ENCODE results near the gene RERE.

RERE gene

DNA sequence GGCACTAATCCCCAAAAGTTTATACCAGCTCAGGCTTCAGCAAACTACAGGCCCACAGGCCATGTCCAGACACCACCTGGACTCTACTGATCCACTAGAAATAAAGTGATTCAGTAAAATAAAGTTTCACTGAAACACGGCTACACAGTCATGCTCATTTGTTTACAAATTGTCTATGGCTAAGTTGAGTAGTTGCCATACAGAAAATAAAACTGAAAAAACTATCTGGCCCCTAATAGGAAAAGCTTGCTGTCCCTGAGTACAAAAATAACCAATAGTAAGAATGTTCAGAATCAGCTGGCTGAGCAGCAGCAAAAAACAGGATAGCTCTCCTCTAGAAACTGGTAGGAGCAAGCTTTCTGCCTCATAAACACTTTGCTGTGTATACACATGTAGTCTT is 221.5 kb downstream of the RERE start:
- TF ChIP-seq ZBTB7A (IDR thresholded peaks at IDR 0.05; ENCODE audit: low read depth), result no peak
- no peak for TF ChIP-seq YY1 (IDR thresholded peaks at IDR 0.05; ENCODE audit: low read depth)
- TF ChIP-seq, protein P1, sequence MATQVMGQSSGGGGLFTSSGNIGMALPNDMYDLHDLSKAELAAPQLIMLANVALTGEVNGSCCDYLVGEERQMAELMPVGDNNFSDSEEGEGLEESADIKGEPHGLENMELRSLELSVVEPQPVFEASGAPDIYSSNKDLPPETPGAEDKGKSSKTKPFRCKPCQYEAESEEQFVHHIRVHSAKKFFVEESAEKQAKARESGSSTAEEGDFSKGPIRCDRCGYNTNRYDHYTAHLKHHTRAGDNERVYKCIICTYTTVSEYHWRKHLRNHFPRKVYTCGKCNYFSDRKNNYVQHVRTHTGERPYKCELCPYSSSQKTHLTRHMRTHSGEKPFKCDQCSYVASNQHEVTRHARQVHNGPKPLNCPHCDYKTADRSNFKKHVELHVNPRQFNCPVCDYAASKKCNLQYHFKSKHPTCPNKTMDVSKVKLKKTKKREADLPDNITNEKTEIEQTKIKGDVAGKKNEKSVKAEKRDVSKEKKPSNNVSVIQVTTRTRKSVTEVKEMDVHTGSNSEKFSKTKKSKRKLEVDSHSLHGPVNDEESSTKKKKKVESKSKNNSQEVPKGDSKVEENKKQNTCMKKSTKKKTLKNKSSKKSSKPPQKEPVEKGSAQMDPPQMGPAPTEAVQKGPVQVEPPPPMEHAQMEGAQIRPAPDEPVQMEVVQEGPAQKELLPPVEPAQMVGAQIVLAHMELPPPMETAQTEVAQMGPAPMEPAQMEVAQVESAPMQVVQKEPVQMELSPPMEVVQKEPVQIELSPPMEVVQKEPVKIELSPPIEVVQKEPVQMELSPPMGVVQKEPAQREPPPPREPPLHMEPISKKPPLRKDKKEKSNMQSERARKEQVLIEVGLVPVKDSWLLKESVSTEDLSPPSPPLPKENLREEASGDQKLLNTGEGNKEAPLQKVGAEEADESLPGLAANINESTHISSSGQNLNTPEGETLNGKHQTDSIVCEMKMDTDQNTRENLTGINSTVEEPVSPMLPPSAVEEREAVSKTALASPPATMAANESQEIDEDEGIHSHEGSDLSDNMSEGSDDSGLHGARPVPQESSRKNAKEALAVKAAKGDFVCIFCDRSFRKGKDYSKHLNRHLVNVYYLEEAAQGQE (IDR thresholded peaks at IDR 0.05; ENCODE audit: low read depth), result no peak
- TF ChIP-seq NFIC (IDR thresholded peaks at IDR 0.05), result no peak
- TF ChIP-seq FOXM1 (IDR thresholded peaks at IDR 0.05; ENCODE audit: borderline replicate concordance, low read depth), result no peak
- TF ChIP-seq EGR1 (IDR thresholded peaks at IDR 0.05), result no peak
- no peak for TF ChIP-seq RAD21 (IDR thresholded peaks at IDR 0.05; ENCODE audit: low read depth)
- no peak for TF ChIP-seq TCF12 (IDR thresholded peaks at IDR 0.05; ENCODE audit: low read depth)

DNA sequence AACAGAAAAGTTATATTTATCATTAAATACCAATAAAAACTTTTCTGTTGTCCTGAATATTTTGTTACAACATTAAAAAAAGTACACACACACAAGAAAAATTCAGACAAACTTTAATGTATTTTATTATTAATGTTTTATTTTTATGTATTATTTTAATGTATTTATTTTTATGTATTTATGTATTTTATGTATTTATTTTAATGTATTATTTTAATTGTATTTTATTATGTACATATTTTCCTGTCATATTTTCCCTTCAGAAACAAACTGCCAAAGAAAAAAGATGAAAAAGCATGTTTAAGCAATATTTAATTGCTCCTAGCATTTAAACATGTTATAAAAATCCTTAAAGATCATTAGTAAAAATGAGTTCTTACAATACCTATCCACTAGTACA is 222.1 kb downstream of the RERE start:
- TF ChIP-seq YY1 (IDR thresholded peaks at IDR 0.05; ENCODE audit: low read depth) (no peak), TEAD4 (IDR thresholded peaks at IDR 0.05) (no peak), TAF1 (IDR thresholded peaks at IDR 0.05; ENCODE audit: low read depth) (no peak), TCF12 (IDR thresholded peaks at IDR 0.05; ENCODE audit: low read depth) (no peak)
- TF ChIP-seq, protein P1 (IDR thresholded peaks at IDR 0.05; ENCODE audit: low read depth), result no peak

DNA sequence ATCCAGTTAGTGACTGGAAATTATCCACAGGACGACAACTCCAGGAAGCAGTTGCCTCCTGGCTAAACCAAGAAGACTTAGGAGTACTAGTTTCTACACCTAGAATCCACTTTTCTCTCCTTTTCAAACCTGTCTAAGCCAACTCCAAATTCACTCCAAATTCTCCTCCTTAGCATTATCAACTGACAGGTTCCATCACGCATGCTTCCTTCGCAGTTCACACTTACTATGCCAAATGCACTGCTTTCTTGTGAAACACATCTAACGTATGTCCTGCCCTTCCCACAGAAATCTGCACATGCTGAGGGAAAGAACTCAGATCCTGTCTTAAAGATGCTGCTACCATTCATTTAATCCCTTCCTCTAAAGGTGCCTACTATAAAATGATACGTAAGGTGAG is 225.9 kb downstream of the RERE start:
- TF ChIP-seq CREB1 (IDR thresholded peaks at IDR 0.05; ENCODE audit: low read depth), result no peak
- no peak for TF ChIP-seq EP300 (IDR thresholded peaks at IDR 0.05; ENCODE audit: borderline replicate concordance)

DNA sequence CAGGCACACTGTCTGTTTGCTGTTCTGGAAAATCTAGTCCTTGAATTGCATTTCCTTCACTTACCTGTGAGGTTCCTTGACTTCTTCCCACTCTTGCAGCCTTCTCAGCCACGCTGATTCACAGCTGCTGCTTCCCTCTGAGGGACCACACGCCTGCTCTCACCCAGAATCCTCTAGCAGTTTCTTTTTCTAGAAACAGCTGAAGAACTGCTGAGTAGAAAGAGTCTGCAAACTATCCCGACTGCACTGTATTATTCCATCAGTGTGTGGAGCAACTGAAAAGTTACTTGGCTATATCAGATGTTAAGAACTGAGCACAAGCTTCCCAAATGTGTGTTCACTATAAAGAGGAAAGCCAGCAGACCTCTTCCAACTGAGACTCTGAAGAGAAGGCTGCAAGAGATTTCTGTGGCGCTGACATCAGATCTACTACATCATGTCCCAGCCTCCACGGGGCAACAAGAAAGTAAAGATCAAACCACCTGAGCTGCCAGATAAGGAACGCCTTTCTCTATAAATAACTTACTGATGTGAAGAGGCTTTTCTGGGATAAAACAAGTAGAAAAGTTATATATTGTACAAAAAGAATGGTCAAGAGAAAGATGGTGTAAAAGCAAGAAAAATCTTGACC is 226.6 kb downstream of the RERE start:
- TF ChIP-seq RAD21 (IDR thresholded peaks at IDR 0.05; ENCODE audit: low read depth) (no peak), YY1 (IDR thresholded peaks at IDR 0.05; ENCODE audit: low read depth) (no peak), CEBPB (IDR thresholded peaks at IDR 0.05) (no peak), NFIC (IDR thresholded peaks at IDR 0.05) (no peak), EGR1 (IDR thresholded peaks at IDR 0.05) (no peak), TAF1 (IDR thresholded peaks at IDR 0.05; ENCODE audit: low read depth) (no peak), ZBTB7A (IDR thresholded peaks at IDR 0.05; ENCODE audit: low read depth) (no peak), TEAD4 (IDR thresholded peaks at IDR 0.05) (no peak), EP300 (IDR thresholded peaks at IDR 0.05; ENCODE audit: borderline replicate concordance) (no peak), TCF12 (IDR thresholded peaks at IDR 0.05; ENCODE audit: low read depth) (no peak), CREB1 (IDR thresholded peaks at IDR 0.05; ENCODE audit: low read depth) (no peak), FOXM1 (IDR thresholded peaks at IDR 0.05; ENCODE audit: borderline replicate concordance, low read depth) (no peak)
- TF ChIP-seq, protein P1 (IDR thresholded peaks at IDR 0.05; ENCODE audit: low read depth), result no peak
- TF ChIP-seq, protein P2, sequence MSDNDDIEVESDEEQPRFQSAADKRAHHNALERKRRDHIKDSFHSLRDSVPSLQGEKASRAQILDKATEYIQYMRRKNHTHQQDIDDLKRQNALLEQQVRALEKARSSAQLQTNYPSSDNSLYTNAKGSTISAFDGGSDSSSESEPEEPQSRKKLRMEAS (IDR thresholded peaks at IDR 0.05), result no peak
- TF ChIP-seq, protein P3, sequence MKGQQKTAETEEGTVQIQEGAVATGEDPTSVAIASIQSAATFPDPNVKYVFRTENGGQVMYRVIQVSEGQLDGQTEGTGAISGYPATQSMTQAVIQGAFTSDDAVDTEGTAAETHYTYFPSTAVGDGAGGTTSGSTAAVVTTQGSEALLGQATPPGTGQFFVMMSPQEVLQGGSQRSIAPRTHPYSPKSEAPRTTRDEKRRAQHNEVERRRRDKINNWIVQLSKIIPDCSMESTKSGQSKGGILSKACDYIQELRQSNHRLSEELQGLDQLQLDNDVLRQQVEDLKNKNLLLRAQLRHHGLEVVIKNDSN (IDR thresholded peaks at IDR 0.05), result no peak

DNA sequence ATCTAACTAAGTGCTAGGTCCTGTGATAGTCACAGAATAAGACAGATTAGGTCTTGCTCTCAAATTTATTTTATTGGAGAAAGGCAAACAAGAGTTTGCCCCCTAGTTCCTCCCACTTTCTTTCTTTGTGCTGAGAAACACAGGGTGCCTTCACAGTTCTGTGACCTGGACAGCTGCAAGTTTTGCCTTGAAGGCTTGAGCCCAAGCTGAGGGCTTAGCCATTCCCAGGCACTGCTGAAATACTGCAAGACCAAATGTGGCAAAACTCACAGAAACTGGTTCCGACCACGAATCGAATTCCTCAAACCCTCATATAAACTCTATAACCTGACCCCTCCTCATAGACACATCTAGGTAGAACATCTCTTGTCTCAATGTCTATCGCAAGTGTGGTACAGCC is 227.9 kb downstream of the RERE start:
- TF ChIP-seq EGR1 (IDR thresholded peaks at IDR 0.05), result no peak
- TF ChIP-seq, protein P1 (IDR thresholded peaks at IDR 0.05; ENCODE audit: low read depth), result no peak
- no peak for TF ChIP-seq TAF1 (IDR thresholded peaks at IDR 0.05; ENCODE audit: low read depth)
- TF ChIP-seq TCF12 (IDR thresholded peaks at IDR 0.05; ENCODE audit: low read depth), result no peak
- TF ChIP-seq RAD21 (IDR thresholded peaks at IDR 0.05; ENCODE audit: low read depth), result no peak
- TF ChIP-seq, protein P2 (IDR thresholded peaks at IDR 0.05), result no peak

Data from Ishikawa (cell line).